H7 (cell line): Measurements from ENCODE around the gene LYPD5. TPM values are rescaled to one million over a fixed set of nuclear protein-coding genes. Genes with fewer than 3 reads are reported as not detected.
A peak's percentile ranks its signal among the peaks of the same experiment; 100 is the strongest.

Source experiments
- DNase-seq: peaks from one replicate; pipeline ENCODE4 v3.0.0; 2012
- H3K27me3 ChIP-seq: 2 replicates; pipeline ENCODE4 v1.6.0; 2011; ENCODE audit warnings: mild to moderate bottlenecking, low read length; ENCODE audit not compliant: control insufficient read depth, insufficient read depth
- H3K36me3 ChIP-seq: replicated peaks from 2 replicates; pipeline ENCODE4 v1.5.1; 2011; ENCODE audit warnings: low read length; ENCODE audit not compliant: control insufficient read depth, insufficient read depth
- H3K4me3 ChIP-seq: 2 replicates; pipeline ENCODE4 v1.5.1; 2011; ENCODE audit warnings: low read depth, mild to moderate bottlenecking, control low read depth, low read length, moderate library complexity; ENCODE audit not compliant: insufficient read depth
- total RNA-seq: library from RNA; depleted of rRNA; stranded (reverse); fragments of >200 nt; shearing (Covaris generic); gene quantifications from 2 replicates; pipeline ENCODE4 v1.2.3, GENCODE V29; 2014

LYPD5 gene
- total RNA-seq, 1 experiment from 2014 or later, result 0.21 TPM

DNA sequence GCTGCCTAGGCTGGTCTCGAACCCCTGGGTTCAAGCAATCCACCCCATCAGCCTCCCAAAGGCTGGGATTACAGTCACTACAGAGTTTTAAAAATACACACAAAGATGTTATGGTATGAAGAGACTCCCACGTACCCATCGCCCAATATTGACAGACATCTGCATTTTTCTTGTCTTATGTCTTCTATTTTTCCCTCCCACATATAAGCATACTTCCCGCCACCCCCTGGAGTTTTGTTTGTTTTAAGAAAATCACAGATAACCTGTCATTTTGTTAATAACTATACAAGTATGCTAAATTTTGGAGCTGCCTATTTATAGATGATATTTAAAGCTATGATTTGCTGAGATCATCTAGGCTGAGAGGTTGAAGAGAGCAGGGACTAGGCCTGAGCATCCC, 41.3 kb downstream of the LYPD5 start:
- no peak overlapping the region for H3K4me3 ChIP-seq
- no peaks in the 10 kb centered on the region for H3K36me3 ChIP-seq
- no peak for DNase-seq
- H3K27me3 ChIP-seq, result no peaks in the 10 kb centered on the region

DNA sequence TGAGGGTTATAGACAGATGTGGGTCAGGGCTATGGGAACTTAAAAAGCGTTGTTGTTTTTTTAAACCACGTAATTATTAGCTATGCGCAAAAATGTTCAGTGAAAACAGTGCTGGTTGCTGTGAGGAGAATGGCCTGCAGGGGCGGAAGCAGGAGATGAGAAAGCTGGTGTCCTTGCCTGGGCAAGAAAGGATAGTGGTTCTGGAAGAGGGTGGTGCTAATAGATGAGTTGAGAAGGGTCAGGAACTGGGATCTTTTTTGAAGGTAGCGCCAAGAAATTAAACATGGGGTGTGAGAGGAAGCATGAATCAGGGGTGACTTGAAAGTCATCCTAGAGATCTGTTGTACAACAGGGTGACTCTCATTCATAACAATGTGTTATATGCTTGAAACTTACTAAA, 42.7 kb downstream of the LYPD5 start:
- no peaks in the 10 kb centered on the region for H3K36me3 ChIP-seq
- no peaks in the 10 kb centered on the region for H3K27me3 ChIP-seq
- no peak for DNase-seq
- H3K4me3 ChIP-seq, result no peak overlapping the region

DNA sequence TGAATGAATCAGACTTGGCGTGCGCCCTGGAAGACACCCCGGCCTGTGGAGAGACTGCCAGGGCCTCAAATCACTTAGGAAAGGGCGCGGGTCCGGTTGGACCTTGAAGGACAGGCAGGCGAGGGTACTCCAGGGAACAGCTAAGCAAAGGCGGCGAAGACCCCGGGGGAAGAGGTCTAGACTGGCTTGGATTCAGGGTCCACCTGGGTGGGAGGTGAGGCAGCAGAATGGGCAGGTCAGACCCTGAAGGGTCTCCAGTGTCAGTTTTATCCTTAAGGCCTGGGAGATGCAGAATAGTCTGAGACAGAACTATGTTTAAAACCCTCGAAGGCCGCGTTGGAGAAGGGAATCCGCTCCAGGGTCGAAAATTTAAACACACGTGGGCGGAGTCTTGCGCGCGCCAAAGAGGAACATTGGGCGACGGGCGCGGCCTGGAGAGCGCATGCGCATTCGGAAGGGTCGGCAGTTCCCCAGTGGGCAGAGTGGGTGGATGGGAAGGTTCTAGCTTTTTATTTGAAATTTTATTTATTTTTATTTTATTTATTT, 46.9 kb downstream of the LYPD5 start:
- H3K27me3 ChIP-seq, result no peaks in the 10 kb centered on the region
- H3K4me3 ChIP-seq, result peak overlapping the region; percentile 70
- DNase-seq, result peak; percentile 75
- peaks cover 3% of the 10 kb centered on the region; the same call in 1 of the 2 replicates for H3K36me3 ChIP-seq

DNA sequence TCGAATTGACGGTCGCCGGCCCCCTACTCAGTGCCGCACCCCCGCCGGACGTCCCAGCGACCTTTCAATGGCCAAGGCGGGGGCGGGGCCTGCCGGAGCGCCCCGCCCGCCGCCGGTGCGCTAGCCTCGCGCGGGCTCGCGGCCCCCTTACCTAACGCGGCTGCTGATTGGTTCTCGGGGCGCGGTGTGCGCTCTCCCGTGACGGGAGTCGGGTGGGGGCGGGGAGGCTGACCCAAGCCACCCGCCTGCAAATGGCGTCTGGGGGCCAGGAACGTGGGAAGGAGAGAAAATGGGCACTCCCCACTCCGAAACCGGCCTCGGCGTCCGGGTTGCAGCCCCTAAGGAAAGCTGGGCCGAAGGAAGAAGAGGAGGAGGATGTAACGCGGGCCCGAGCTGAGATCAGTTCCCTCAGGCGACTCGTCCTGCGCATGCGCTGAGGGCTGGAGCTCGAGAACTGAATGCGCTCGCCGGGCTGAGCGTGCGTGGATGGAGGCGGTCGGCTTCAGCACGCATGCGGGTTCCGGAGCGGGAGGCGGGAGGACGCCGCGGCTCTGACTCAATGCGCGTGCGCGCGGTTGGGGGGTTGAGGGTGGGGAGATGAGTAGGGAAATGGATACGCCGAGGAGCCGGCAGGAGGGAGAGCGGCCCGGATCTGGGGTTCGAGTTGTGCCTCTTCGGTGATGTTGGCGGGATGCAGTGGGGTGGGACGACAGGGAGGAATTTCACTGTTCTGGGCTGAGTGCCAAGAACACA, 47.6 kb downstream of the LYPD5 start, which contains the start of gene SMG9:
Gene SMG9, minus strand, starts transcription at position 460 of the 753 bp plus-strand sequence. CDS start 4,221 bp downstream, outside the sequence.
- H3K27me3 ChIP-seq, result no peaks in the 10 kb centered on the region
- peak within 1 kb of the TSS; percentile 70 for H3K4me3 ChIP-seq
- peaks cover 3% of the 10 kb centered on the region; the same call in 1 of the 2 replicates for H3K36me3 ChIP-seq
- DNase-seq, result peak; percentile 98

DNA sequence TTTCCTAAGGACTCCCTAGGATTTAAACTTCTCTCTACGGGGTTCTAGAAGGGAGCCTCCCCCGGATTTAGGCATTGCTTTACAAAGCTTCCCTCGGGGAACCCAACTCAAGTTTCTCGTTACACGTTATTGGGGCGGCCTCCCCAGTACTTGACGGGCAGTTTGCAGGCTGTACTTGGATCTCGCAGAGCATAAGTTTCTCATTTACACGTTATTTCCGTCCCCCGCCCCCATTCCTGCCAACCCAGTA, 48.1 kb downstream of the LYPD5 start:
- H3K4me3 ChIP-seq, result peak overlapping the region; percentile 70
- H3K27me3 ChIP-seq, result no peaks in the 10 kb centered on the region
- no peak for DNase-seq
- H3K36me3 ChIP-seq, result peaks cover 3% of the 10 kb centered on the region; the same call in 1 of the 2 replicates

DNA sequence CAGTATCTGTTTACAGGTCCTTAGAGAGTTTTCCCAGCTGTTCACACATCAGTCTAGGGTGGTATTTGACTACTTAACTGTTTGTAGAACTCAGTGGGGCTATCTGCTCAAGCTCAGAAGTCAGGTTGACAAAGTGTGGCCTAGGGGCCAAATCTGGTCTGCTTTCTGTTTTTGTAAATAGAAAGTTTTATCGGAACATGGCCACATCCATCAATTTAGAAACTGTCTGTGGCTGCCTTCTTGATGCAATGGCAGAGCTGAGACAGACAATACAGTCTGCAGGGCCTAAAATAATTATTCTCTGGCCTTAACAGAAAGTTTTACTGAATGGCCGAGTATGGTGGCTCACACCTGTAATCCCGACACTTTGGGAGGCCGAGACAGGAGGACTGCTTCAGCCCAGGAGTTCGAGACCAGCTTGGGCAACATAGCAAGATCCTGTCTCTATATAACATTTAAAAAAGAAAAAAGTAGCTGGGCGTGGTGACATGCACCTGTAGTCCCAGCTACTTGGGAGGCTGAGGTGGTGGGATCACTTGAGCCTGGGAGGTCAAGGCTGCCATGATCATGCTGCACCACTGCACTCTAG, 49.9 kb downstream of the LYPD5 start:
- no peak overlapping the region for H3K4me3 ChIP-seq

DNA sequence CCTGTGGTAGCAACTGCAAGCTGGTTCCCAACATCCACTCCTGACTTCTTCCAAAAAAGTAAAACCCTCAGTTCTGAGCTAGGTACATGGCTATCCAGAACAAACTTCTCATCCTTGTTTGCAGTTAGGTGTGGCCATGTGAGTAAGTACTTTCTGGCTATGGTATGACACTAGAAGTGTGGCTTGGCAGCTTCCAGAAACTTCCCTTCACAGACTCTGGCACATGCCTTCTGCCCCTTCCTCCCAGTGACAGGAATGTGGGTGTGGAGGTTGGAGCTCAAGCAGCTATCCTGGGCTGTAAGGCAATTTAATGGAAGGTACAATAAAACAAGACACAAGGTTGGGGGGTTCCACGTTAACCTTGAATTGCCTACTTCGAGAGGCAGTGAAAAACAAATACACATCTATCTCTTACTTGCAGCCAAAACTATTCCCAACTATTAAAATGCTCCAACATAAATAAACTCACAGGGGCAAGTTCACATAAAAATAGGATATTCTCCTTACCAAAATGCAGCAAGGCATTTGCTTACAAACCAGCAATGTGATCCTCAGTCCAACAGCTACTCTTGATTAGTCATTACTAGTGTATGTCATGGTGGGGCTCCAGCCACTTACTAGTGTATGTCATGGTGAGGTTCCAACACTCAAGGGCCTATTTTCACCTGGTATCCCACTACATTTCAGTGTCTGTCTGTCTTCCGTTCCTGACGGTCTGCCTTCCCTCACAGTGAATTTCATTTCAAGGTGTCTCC, 50.6 kb downstream of the LYPD5 start:
- no peak overlapping the region for H3K4me3 ChIP-seq
- no peaks in the 10 kb centered on the region for H3K27me3 ChIP-seq
- peaks cover 14% of the 10 kb centered on the region for H3K36me3 ChIP-seq
- no peak for DNase-seq

More for the DNA sequence above, 49.9 kb downstream of the LYPD5 start:
- no peak for DNase-seq
- Histone ChIP-seq H3K27me3 (no peaks in the 10 kb centered on the region), H3K36me3 (peaks cover 7% of the 10 kb centered on the region)

DNA sequence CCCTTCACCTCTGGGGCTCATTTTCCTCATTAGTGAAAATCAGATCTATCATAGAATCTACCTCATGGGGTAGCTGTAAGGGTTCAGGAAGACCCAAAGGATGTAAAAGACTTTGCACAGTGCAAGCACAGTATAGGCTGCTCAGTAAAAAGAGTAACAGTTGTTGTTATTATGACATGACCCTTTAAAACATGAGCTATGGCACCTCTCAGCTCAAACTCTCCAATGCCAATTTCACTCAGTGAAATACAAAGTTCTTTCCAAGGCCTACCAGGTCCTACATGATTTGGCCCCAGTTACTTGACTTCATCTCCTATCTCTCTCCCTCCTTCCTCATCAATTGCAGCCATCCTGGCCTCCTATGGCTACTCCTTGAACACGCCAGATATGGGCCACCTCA, 52.3 kb downstream of the LYPD5 start:
- Histone ChIP-seq H3K36me3 (peaks cover 19% of the 10 kb centered on the region), H3K4me3 (no peak overlapping the region), H3K27me3 (no peaks in the 10 kb centered on the region)
- no peak for DNase-seq

DNA sequence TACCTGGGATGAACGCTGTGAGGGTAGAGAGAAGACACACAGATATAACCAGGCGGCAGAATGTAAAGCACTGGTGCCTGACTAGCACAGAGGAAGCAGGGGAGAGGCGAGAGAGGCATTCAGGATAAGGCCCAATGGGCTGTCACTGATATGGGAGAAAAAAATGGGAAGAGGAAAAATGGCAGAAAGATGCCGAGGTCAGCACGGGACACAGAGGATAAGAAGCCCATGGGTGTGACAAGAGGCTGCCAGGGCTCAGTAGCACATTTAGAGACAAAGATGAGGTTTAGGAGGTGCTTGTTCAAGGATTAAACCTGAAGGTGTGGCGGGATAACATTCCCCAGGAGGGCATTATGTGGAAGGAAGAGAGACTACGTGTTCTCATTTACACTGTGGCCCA, 53.1 kb downstream of the LYPD5 start:
- no peak for DNase-seq
- Histone ChIP-seq H3K4me3 (no peak overlapping the region), H3K36me3 (peaks cover 21% of the 10 kb centered on the region), H3K27me3 (no peaks in the 10 kb centered on the region)

DNA sequence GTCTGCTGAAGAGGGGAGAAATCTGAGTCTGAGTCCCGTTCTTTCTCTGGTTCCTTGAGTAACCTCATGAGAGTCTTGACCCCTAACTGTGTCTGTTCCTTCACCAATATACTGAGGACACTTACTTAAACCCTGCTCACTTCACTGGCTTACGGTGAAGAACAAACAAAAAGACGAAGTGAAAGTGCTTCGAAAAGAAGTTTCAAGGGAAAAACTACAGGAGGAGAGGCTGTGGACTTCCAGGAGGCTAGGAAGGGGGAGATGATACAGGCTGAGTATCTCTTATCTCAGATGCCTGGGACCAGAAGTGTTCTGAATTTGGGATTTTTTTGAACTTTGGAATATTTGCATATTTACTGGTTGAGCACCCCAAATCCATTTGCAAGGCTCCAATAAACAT, 53.6 kb downstream of the LYPD5 start:
- Histone ChIP-seq H3K4me3 (no peak overlapping the region), H3K27me3 (no peaks in the 10 kb centered on the region), H3K36me3 (peaks cover 21% of the 10 kb centered on the region)
- DNase-seq, result no peak

DNA sequence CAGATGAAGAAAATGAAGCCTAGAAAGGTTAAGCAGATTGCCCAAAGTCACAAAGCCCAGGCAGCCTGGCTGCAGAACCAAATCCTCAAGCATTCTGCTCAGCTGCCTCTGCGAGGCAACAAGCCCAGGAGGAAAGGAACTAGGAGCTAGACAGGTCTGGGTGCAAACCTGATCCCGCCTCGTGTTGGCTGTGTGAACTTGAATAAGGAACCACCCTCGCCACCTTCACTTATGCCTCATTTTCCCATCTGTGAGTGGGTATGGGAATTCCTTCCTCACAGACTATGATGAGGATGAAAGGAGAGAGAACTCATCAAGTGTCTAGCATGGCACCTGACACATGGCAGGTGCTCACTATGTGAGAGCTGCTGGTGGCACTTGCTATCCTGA, 54.0 kb downstream of the LYPD5 start:
- Histone ChIP-seq H3K27me3 (no peaks in the 10 kb centered on the region), H3K36me3 (peaks cover 21% of the 10 kb centered on the region), H3K4me3 (no peak overlapping the region)
- no peak for DNase-seq

DNA sequence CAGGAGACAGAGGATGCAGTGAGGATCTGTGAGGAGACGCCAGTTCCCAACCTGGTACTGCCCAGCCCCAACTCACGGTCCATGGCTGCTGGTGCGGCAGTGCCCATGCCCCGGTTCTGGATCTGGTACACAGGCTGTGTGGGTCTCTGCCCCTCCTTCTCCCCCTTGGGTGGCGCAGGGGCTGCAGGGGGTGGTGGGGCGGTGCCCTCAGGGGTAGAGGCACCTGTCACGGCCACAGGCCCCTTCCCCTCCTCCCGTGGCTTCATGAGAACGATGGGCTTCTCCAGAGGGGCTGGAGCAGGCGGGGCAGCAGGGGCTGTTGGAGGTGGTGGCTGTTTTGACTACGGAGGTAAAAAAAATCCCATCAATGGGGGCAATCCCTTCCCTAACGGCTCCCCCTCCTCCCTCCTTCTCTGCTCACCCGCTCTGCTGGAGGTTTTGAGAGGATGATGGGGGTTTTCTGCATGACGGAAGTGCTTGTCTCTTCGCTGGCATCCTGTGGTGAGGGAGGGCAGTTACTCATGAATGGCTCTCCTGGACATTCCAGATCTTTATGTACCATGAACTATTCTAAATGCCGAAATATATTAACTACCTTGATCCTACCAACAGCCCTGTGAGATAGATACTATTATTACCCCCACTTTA, 54.6 kb downstream of the LYPD5 start:
- Histone ChIP-seq H3K27me3 (no peaks in the 10 kb centered on the region), H3K36me3 (peaks cover 21% of the 10 kb centered on the region), H3K4me3 (no peak overlapping the region)
- no peak for DNase-seq
